Ovary (tissue), 9 donors: ENCODE data around the gene TNFRSF21. TPM values are rescaled to one million over a fixed set of nuclear protein-coding genes. Genes with fewer than 3 reads are reported as not detected.

Source experiments
- DNase-seq, 5 donors: peaks; one replicate each; pipeline ENCODE4 v3.0.0-alpha.2; 2019 to 2020
- H3K27ac ChIP-seq, 2 donors: fragments of 200-600 bp; one replicate each; pipeline versions ENCODE4 v1.5.1 to v1.8.0; 2019 to 2022
- H3K27me3 ChIP-seq: fragments of 200-600 bp; one replicate; pipeline ENCODE4 v1.8.0; 2022
- H3K36me3 ChIP-seq: fragments of 200-600 bp; sonication (generic); one replicate; pipeline ENCODE4 v1.5.1; 2019
- H3K4me1 ChIP-seq: one replicate; pipeline ENCODE4 v1.8.1; 2013; ENCODE audit warnings: mild to moderate bottlenecking, moderate library complexity; ENCODE audit not compliant: insufficient read depth
- H3K4me3 ChIP-seq: fragments of 200-600 bp; sonication (generic); one replicate; pipeline ENCODE4 v1.5.1; 2017
- H3K9me3 ChIP-seq, 2 donors: fragments of 200-600 bp in 1 of 2; sonication (generic) in 1 of 2; one replicate each; pipeline versions ENCODE4 v1.5.1 to v1.8.1; 2013 to 2019; ENCODE audit warnings: mild to moderate bottlenecking in 1 of 2, moderate library complexity in 1 of 2
- EP300 ChIP-seq: sonication (generic); formaldehyde crosslinking; IDR thresholded peaks from one replicate; pipeline ENCODE4 v1.6.1; 2017; ENCODE audit warnings: antibody characterized with exemption
- POLR2A ChIP-seq: fragments of 450-650 bp; IDR thresholded peaks from one replicate; pipeline ENCODE4 v1.6.1; 2017; ENCODE audit warnings: antibody characterized with exemption, mild to moderate bottlenecking, moderate library complexity
- WGBS, 3 donors: extraction: QIAGEN DNeasy Blood & Tissue Kit in 1 of 3; methylation state at CpG; one replicate each; pipeline versions ENCODE4 v1.1.5 to v1.1.7; 2013 to 2017; 5-methylcytosine and 5-hydroxymethylcytosine counted together
- intact Hi-C, 4 donors: fragments of 100-400 bp; cut with DNase I; formaldehyde crosslinking; loops; one replicate each; pipeline versions ENCODE4 v1.11.0 to v1.15.1; 2022 to 2023
- polyA plus RNA-seq, 2 donors: library from polyadenylated mRNA; stranded (reverse); fragments of 200-250 nt in 1 of 2; fragments of 350-450 nt in 1 of 2; fragmentation: Illumina TruSeq in 1 of 2; extraction: RNeasy Lipid Tissue Mini Kit (QIAGEN cat#74804) in 1 of 2; gene quantifications; one replicate each; pipeline ENCODE4 v1.2.3, GENCODE V29; 2013 to 2014
- total RNA-seq, 7 donors: library from RNA; depleted of rRNA in 2 of 7; stranded (reverse); fragments of >200 nt in 2 of 7; fragmentation: NEBNext Ultra II Directional in 3 of 7; extraction: Animal tissue kit (Norgen Biotek cat#: 25700) in 3 of 7; gene quantifications; one replicate each; pipeline versions ENCODE4 v1.1.0 to v1.2.4, GENCODE V29; 2016 to 2023
- TF ChIP-seq, protein P1 (sequence below), 3 donors: fragments of 450-650 bp in 2 of 3; fragments of 200-600 bp in 1 of 3; IDR thresholded peaks; one replicate each; pipeline versions ENCODE4 v1.5.1 to v1.8.0; 2016 to 2022; ENCODE audit warnings: antibody characterized with exemption in 3 of 3, mild to moderate bottlenecking in 1 of 3
- donor health status: DM: no; HTN: no; CAD: no; lungs with moderate emphysema.
- donor health status: DM: no; HTN: no; CAD: no.
- donor health status: Bipolar disorder and iron deficiency.
- donor health status: DM: yes; HTN: yes; CAD: no.
- donor health status: DM: no; HTN: no; CAD: no.
- donor health status: DM: yes; HTN: yes; CAD: no.

TNFRSF21 gene
- total and polyA plus RNA-seq, 9 donors: 4.9 to 18.3 (median 13.5) TPM

GRCh38 chr6:47197682-47198640, 111.7 kb downstream of the TNFRSF21 start:
- no peaks in the 10 kb centered on the region for H3K9me3 ChIP-seq
- DNase-seq: no peak
- H3K27ac ChIP-seq: no peak overlapping the region
- TF ChIP-seq POLR2A (no peak), EP300 (no peak)
- TF ChIP-seq, protein P1, sequence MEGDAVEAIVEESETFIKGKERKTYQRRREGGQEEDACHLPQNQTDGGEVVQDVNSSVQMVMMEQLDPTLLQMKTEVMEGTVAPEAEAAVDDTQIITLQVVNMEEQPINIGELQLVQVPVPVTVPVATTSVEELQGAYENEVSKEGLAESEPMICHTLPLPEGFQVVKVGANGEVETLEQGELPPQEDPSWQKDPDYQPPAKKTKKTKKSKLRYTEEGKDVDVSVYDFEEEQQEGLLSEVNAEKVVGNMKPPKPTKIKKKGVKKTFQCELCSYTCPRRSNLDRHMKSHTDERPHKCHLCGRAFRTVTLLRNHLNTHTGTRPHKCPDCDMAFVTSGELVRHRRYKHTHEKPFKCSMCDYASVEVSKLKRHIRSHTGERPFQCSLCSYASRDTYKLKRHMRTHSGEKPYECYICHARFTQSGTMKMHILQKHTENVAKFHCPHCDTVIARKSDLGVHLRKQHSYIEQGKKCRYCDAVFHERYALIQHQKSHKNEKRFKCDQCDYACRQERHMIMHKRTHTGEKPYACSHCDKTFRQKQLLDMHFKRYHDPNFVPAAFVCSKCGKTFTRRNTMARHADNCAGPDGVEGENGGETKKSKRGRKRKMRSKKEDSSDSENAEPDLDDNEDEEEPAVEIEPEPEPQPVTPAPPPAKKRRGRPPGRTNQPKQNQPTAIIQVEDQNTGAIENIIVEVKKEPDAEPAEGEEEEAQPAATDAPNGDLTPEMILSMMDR (IDR thresholded peaks at IDR 0.05): no peak
- no peak overlapping the region for H3K4me3 ChIP-seq
- 85 to 89% (median 87%) methylated on average over 6 of the region's 6 CpGs for WGBS, 3 donors
- no peaks in the 10 kb centered on the region for H3K36me3 ChIP-seq
- H3K27me3 ChIP-seq: no peaks in the 10 kb centered on the region
- H3K4me1 ChIP-seq: peaks cover 5% of the 10 kb centered on the region
- intact Hi-C loops: no loop called here

GRCh38 chr6:47196113-47196512, 113.6 kb downstream of the TNFRSF21 start:
- no peaks in the 10 kb centered on the region for H3K27me3 ChIP-seq
- intact Hi-C loops: no loop called here
- no peaks in the 10 kb centered on the region for H3K36me3 ChIP-seq
- WGBS, 3 donors: 82 to 85% (median 82%) methylated on average over 5 of the region's 5 CpGs
- TF ChIP-seq, protein P1 (IDR thresholded peaks at IDR 0.05): no peak
- no peak for TF ChIP-seq POLR2A
- TF ChIP-seq EP300: no peak
- no peak for DNase-seq
- no peak overlapping the region for H3K4me3 ChIP-seq
- peaks cover 5% of the 10 kb centered on the region for H3K4me1 ChIP-seq
- H3K9me3 ChIP-seq: no peaks in the 10 kb centered on the region
- no peak overlapping the region for H3K27ac ChIP-seq

- no peak for TF ChIP-seq POLR2A
- 44 to 49% (median 48%) methylated on average over 4 of the region's 4 CpGs for WGBS, 3 donors
- Histone ChIP-seq H3K4me3 (no peak overlapping the region), H3K36me3 (no peaks in the 10 kb centered on the region), H3K27ac (no peak overlapping the region), H3K27me3 (no peaks in the 10 kb centered on the region), H3K9me3 (no peaks in the 10 kb centered on the region), H3K4me1 (peaks cover 5% of the 10 kb centered on the region)
- peak in 3 of 5 donors; percentile 24 to 45 (median 25) for DNase-seq
- intact Hi-C loops: no loop called here
Observed at GRCh38 chr6:47195011-47195650, 114.6 kb downstream of the TNFRSF21 start.

DNA sequence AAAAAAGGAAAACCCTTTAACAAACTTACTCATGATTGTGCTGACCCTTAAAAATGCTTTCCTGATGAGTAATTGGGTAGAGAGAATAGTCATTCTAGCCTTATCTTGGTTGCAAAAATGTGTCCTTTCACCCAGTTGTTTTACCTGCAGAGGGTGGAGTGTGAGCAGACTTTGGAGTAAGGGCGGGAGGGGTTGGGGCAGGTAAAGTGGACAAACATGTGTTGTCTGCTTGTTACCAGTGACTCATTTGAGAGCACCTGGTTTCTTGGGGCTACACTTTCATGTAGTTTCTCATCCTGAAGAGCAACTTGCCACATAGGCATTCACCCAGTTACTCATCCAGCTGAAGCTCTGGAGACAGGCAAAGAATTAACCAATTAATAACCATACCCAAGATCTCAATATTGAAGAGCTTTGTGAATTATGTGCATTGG, 121.1 kb downstream of the TNFRSF21 start:
- Histone ChIP-seq H3K4me1 (no peaks in the 10 kb centered on the region), H3K9me3 (no peaks in the 10 kb centered on the region), H3K36me3 (no peaks in the 10 kb centered on the region), H3K4me3 (no peak overlapping the region), H3K27me3 (no peaks in the 10 kb centered on the region), H3K27ac (no peak overlapping the region)
- intact Hi-C loops: no loop called here
- no peak for TF ChIP-seq EP300
- TF ChIP-seq POLR2A: no peak
- TF ChIP-seq, protein P1 (IDR thresholded peaks at IDR 0.05): no peak
- 84 to 100% (median 86%) methylated on average over 1 of the region's 1 CpG for whole genome bisulfite sequencing, 3 donors
- DNase-seq: no peak
